ENCODE data around the gene PTGES2.

- TF ChIP-seq RAD21 (IDR thresholded peaks at IDR 0.05; ENCODE audit: low read length): no peak
- TF ChIP-seq, protein P1, sequence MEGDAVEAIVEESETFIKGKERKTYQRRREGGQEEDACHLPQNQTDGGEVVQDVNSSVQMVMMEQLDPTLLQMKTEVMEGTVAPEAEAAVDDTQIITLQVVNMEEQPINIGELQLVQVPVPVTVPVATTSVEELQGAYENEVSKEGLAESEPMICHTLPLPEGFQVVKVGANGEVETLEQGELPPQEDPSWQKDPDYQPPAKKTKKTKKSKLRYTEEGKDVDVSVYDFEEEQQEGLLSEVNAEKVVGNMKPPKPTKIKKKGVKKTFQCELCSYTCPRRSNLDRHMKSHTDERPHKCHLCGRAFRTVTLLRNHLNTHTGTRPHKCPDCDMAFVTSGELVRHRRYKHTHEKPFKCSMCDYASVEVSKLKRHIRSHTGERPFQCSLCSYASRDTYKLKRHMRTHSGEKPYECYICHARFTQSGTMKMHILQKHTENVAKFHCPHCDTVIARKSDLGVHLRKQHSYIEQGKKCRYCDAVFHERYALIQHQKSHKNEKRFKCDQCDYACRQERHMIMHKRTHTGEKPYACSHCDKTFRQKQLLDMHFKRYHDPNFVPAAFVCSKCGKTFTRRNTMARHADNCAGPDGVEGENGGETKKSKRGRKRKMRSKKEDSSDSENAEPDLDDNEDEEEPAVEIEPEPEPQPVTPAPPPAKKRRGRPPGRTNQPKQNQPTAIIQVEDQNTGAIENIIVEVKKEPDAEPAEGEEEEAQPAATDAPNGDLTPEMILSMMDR (IDR thresholded peaks at IDR 0.05): no peak
- no peak for TF ChIP-seq FOXJ3 (CRISPR knock-in tag; IDR thresholded peaks at IDR 0.05)
- TF ChIP-seq POLR2AphosphoS5 (IDR thresholded peaks at IDR 0.05; ENCODE audit: low read depth, low read length): no peak
- no peak for TF ChIP-seq YY1 (IDR thresholded peaks at IDR 0.05; ENCODE audit: low read depth)
- no peak for TF ChIP-seq TCF12 (IDR thresholded peaks at IDR 0.05)
- no peak for TF ChIP-seq CHD2 (IDR thresholded peaks at IDR 0.05; ENCODE audit: low read length, partially characterized antibody)
- no peak for TF ChIP-seq MAX (IDR thresholded peaks at IDR 0.05; ENCODE audit: low read depth)
These were observed 21.2 kb downstream of the PTGES2 start for GRCh38 chr9:128106181-128106939.
